IMR-90 (cell line): ENCODE data around the gene USP6NL. TPM values are rescaled to one million over a fixed set of nuclear protein-coding genes. Genes with fewer than 3 reads are reported as not detected.

Source experiments
- ATAC-seq: fragments of 200-7000 bp; cut with Tn5 transposase; 2 replicates; pipeline ENCODE4 v1.9.1; 2020; ENCODE audit warnings: low read depth, mild to moderate bottlenecking, moderate library complexity
- BruUV-seq: library from RNA; stranded (reverse); fragments of 400-500 nt; replicated peaks from 2 replicates; lab custom pipeline; 2021; lab: Mats Ljungman, UMichigan
- CTCF ChIA-PET: fragments of 300-600 bp; formaldehyde crosslinking; extraction: SDS; loops from one replicate; lab custom pipeline; 2021; ENCODE audit warnings: antibody characterized with exemption; lab: Yijun Ruan, JAX
- POLR2A ChIA-PET: fragments of 300-600 bp; sonication (Branson Sonifier 250); formaldehyde crosslinking; loops from one replicate; lab custom pipeline; 2022; ENCODE audit warnings: antibody characterized with exemption; ENCODE audit not compliant: unreplicated experiment; lab: Charles Lee
- DNase-seq: peaks from one replicate; pipeline ENCODE4 v3.0.0; 2013
- H2AFZ ChIP-seq: replicated peaks from 2 replicates; pipeline ENCODE3; 2013; ENCODE audit warnings: low read length, mild to moderate bottlenecking; ENCODE audit not compliant: poor library complexity
- H2AK5ac ChIP-seq: 2 replicates; pipeline ENCODE4 v1.6.1; 2013; ENCODE audit warnings: low read depth, low read length, inconsistent platforms
- H2AK9ac ChIP-seq: replicated peaks from 2 replicates; pipeline ENCODE3; 2013; ENCODE audit warnings: mild to moderate bottlenecking, low read depth, low read length, moderate library complexity; ENCODE audit not compliant: poor library complexity
- H2BK120ac ChIP-seq: 2 replicates; pipeline ENCODE4 v1.6.1; 2013; ENCODE audit warnings: low read depth, low read length, inconsistent platforms
- H2BK15ac ChIP-seq: 3 replicates; pipeline ENCODE4 v1.6.1; 2013; ENCODE audit warnings: low read depth, low read length, inconsistent platforms
- H2BK20ac ChIP-seq: 2 replicates; pipeline ENCODE4 v1.6.1; 2013; ENCODE audit warnings: low read depth, mild to moderate bottlenecking, inconsistent platforms, low read length, moderate library complexity
- H2BK5ac ChIP-seq: 2 replicates; pipeline ENCODE4 v1.6.1; 2013; ENCODE audit warnings: mild to moderate bottlenecking, low read depth, low read length, inconsistent platforms; ENCODE audit not compliant: poor library complexity, severe bottlenecking
- H3K14ac ChIP-seq: replicated peaks from 2 replicates; pipeline ENCODE4 v1.6.1; 2013; ENCODE audit warnings: low read depth, low read length, inconsistent platforms
- H3K18ac ChIP-seq: 2 replicates; pipeline ENCODE4 v1.6.1; 2013; ENCODE audit warnings: low read depth, low read length, control low read depth
- H3K23ac ChIP-seq: 2 replicates; pipeline ENCODE4 v1.6.1; 2013; ENCODE audit warnings: low read depth, low read length, inconsistent platforms
- H3K27ac ChIP-seq: 2 replicates; pipeline ENCODE4 v1.5.1; 2013; ENCODE audit warnings: mild to moderate bottlenecking, control low read depth, low read length; ENCODE audit not compliant: insufficient read depth
- H3K27me3 ChIP-seq: 2 replicates; pipeline ENCODE4 v1.6.1; 2013; ENCODE audit warnings: low read length; ENCODE audit not compliant: control insufficient read depth, insufficient read depth
- H3K36me3 ChIP-seq: 2 replicates; pipeline ENCODE4 v1.6.1; 2013; ENCODE audit warnings: low read length, mixed read lengths; ENCODE audit not compliant: control insufficient read depth, insufficient read depth
- H3K4ac ChIP-seq: 2 replicates; pipeline ENCODE4 v1.6.1; 2013; ENCODE audit warnings: low read depth, low read length, inconsistent platforms
- H3K4me1 ChIP-seq: 2 replicates; pipeline ENCODE4 v1.6.1; 2013; ENCODE audit warnings: low read length, mixed read lengths; ENCODE audit not compliant: control insufficient read depth, insufficient read depth
- H3K4me2 ChIP-seq: 2 replicates; pipeline ENCODE4 v1.6.1; 2013; ENCODE audit warnings: low read depth, mild to moderate bottlenecking, control low read depth, low read length, moderate library complexity
- H3K4me3 ChIP-seq: 2 replicates; pipeline ENCODE4 v1.5.1; 2013; ENCODE audit warnings: low read depth, mild to moderate bottlenecking, control low read depth, low read length, moderate library complexity; ENCODE audit not compliant: insufficient read depth
- H3K56ac ChIP-seq: 2 replicates; pipeline ENCODE4 v1.6.1; 2013; ENCODE audit warnings: low read length, inconsistent platforms; ENCODE audit not compliant: insufficient read depth; ENCODE audit errors: extremely low read depth
- H3K79me1 ChIP-seq, 2 experiments: 2 replicates each; pipeline ENCODE4 v1.6.1; 2013; ENCODE audit warnings: low read length in 2 of 2, inconsistent platforms in 1 of 2, low read depth in 1 of 2
- H3K9ac ChIP-seq: 2 replicates; pipeline ENCODE4 v1.6.1; 2013; ENCODE audit warnings: low read depth, low read length, control low read depth
- H3K9me1 ChIP-seq: 2 replicates; pipeline ENCODE4 v1.6.1; 2013; ENCODE audit warnings: low read length, inconsistent platforms; ENCODE audit not compliant: insufficient read depth
- H3K9me3 ChIP-seq: 2 replicates; pipeline ENCODE4 v1.6.1; 2013; ENCODE audit warnings: low read length; ENCODE audit not compliant: control insufficient read depth, insufficient read depth
- H4K20me1 ChIP-seq: 2 replicates; pipeline ENCODE4 v1.6.1; 2013; ENCODE audit warnings: low read length, inconsistent platforms; ENCODE audit not compliant: insufficient read depth
- H4K5ac ChIP-seq: 2 replicates; pipeline ENCODE4 v1.6.1; 2013; ENCODE audit warnings: mild to moderate bottlenecking, low read depth, low read length, control low read depth
- H4K8ac ChIP-seq, 2 experiments: 2 replicates each; pipeline ENCODE4 v1.6.1; 2013; ENCODE audit warnings: low read depth in 2 of 2, low read length in 2 of 2, control low read depth in 1 of 2, inconsistent platforms in 1 of 2
- H4K91ac ChIP-seq: 2 replicates; pipeline ENCODE4 v1.6.1; 2013; ENCODE audit warnings: low read depth, low read length, inconsistent platforms; ENCODE audit not compliant: insufficient read depth
- BHLHE40 ChIP-seq: fragments of 150-350 bp; IDR thresholded peaks from 2 replicates; pipeline ENCODE4 v1.6.1; 2016; ENCODE audit warnings: mild to moderate bottlenecking, low read depth, low read length
- CEBPB ChIP-seq: IDR thresholded peaks from 2 replicates; pipeline ENCODE4 v1.6.1; 2012; ENCODE audit warnings: low read depth, low read length, improper control_type of control experiment
- CHD1 ChIP-seq: IDR thresholded peaks from 2 replicates; pipeline ENCODE4 v1.6.1; 2012; ENCODE audit warnings: low read depth, low read length, improper control_type of control experiment
- CTCF ChIP-seq: conservative IDR thresholded peaks from 2 replicates; pipeline ENCODE4 v1.5.1; 2012; ENCODE audit warnings: mild to moderate bottlenecking, low read depth, low read length, improper control_type of control experiment
- FOS ChIP-seq: fragments of 150-350 bp; IDR thresholded peaks from 2 replicates; pipeline ENCODE4 v1.6.1; 2016; ENCODE audit warnings: low read depth, low read length
- MAZ ChIP-seq: IDR thresholded peaks from 2 replicates; pipeline ENCODE4 v1.6.1; 2012; ENCODE audit warnings: low read depth, mild to moderate bottlenecking, low read length, improper control_type of control experiment, moderate library complexity, borderline replicate concordance
- NFE2L2 ChIP-seq: fragments of 150-350 bp; IDR thresholded peaks from 2 replicates; pipeline ENCODE4 v1.6.1; 2016; ENCODE audit warnings: low read depth, mild to moderate bottlenecking, low read length
- POLR2A ChIP-seq: IDR thresholded peaks from 2 replicates; pipeline ENCODE4 v1.6.1; 2012; ENCODE audit warnings: mild to moderate bottlenecking, low read depth, low read length
- RAD21 ChIP-seq: IDR thresholded peaks from 2 replicates; pipeline ENCODE4 v1.6.1; 2012; ENCODE audit warnings: low read length, improper control_type of control experiment
- RFX5 ChIP-seq: IDR thresholded peaks from 2 replicates; pipeline ENCODE4 v1.8.0; 2012; ENCODE audit warnings: low read depth, mild to moderate bottlenecking, low read length, moderate library complexity
- SMC3 ChIP-seq: fragments of 150-350 bp; IDR thresholded peaks from 2 replicates; pipeline ENCODE4 v1.6.1; 2016; ENCODE audit warnings: low read depth, mild to moderate bottlenecking, antibody characterized with exemption, low read length, moderate library complexity
- USF2 ChIP-seq: fragments of 150-350 bp; IDR thresholded peaks from 2 replicates; pipeline ENCODE4 v1.6.1; 2017; ENCODE audit warnings: mild to moderate bottlenecking, antibody characterized with exemption, low read length, low read depth
- dilution Hi-C: fragments of 300-500 bp; cut with HindIII; formaldehyde crosslinking; loops from one replicate; pipeline ENCODE4 v1.14.3; 2018; ENCODE audit warnings: low sequenced_read_pairs; ENCODE audit not compliant: unreplicated experiment
- in situ Hi-C: fragments of 300-500 bp; cut with MboI; formaldehyde crosslinking; loops from 3 replicates; pipeline ENCODE4 v1.14.3; 2019; ENCODE audit warnings: low sequenced_read_pairs, inconsistent platforms, mixed read lengths
- intact Hi-C: fragments of 100-400 bp; cut with micrococcal nuclease; formaldehyde crosslinking; loops from 2 replicates; pipeline ENCODE4 v1.10.0; 2022
- polyA plus RNA-seq, 3 experiments: library from polyadenylated mRNA; depleted of rRNA; stranded (reverse); fragments of >200 nt; gene quantifications; 2 replicates each; pipeline ENCODE4 v1.2.3, GENCODE V29; 2012; ENCODE audit warnings: low replicate concordance in 1 of 3
- total RNA-seq: library from RNA; depleted of rRNA; stranded (reverse); fragments of >200 nt; gene quantifications from 2 replicates; pipeline ENCODE4 v1.2.3, GENCODE V29; 2012

USP6NL gene
- total and polyA plus RNA-seq, 2 of the 4 experiments (the other 2 are of a cell fraction) = 7.8 to 9.1 TPM

DNA sequence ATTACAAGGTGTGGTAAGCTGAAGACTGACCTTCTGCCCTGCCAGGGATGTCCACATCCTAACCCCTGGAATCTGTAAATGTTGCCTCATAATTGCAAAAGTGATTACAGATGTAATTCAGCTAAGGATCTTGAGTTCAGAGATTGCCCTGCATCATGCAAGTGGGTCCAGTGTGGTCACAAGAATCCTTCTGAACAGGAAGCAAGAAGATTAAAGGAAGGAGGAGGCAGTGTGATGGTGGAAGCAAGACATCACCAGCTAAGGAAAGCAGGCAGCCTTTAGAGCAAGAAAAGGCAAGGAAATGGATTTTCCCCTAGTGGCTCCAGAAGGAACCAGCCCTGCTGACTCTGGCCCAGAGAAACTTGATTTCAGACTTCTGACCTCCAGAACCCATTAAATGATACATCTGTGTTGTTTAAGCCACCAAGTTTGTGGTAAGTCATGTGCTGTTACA lies 78.1 kb downstream of the USP6NL start:
- peaks cover 7% of the 10 kb centered on the region for H3K9me1 ChIP-seq
- peak; percentile 70 for ATAC-seq
- H2AFZ ChIP-seq = peak overlapping the region; percentile 37
- peak; percentile 33 for DNase-seq
- H3K9ac ChIP-seq = no peak overlapping the region
- H3K4me2 ChIP-seq = peak overlapping the region; percentile 52
- peaks cover 15 to 21% of the 10 kb centered on the region in 2 experiments for H3K79me1 ChIP-seq
- no peak overlapping the region; a peak in 1 of 4 replicates for H4K8ac ChIP-seq
- H4K20me1 ChIP-seq = no peaks in the 10 kb centered on the region; the same call in 1 of the 2 replicates
- CTCF ChIA-PET = interaction anchor here (0.6 to 1.1 kb wide), 3 partner anchors 10 to 19 kb away, joined by 3 to 4 read pairs (median 3); no protein-coding TSS in a partner anchor
- POLR2A ChIA-PET = no interaction called here
- H2BK5ac ChIP-seq = no peak overlapping the region
- no peak overlapping the region for H3K23ac ChIP-seq
- TF ChIP-seq RFX5 (no peak), POLR2A (no peak), NFE2L2 (no peak), BHLHE40 (no peak), CEBPB (peak; percentile 61), CTCF (0 out of 2 replicates have a peak, but pooled peaks have one; percentile 18), SMC3 (no peak), MAZ (no peak), USF2 (no peak), FOS (no peak), RAD21 (no peak), CHD1 (no peak)
- BruUV-seq = no TSS peak
- no peak overlapping the region for H4K91ac ChIP-seq
- no peak overlapping the region for H3K4me3 ChIP-seq
- H3K4ac ChIP-seq = no peak overlapping the region
- H3K9me3 ChIP-seq = no peaks in the 10 kb centered on the region
- H3K4me1 ChIP-seq = peaks cover 13% of the 10 kb centered on the region
- no peak overlapping the region for H2BK20ac ChIP-seq
- no peak overlapping the region for H3K56ac ChIP-seq
- dilution Hi-C loops (no loop called here), intact Hi-C loops (no loop called here), in situ Hi-C loops (no loop called here)
- H3K14ac ChIP-seq = no peak overlapping the region
- no peak overlapping the region for H2BK120ac ChIP-seq
- H3K27ac ChIP-seq = no peak overlapping the region
- no peak overlapping the region; the same call in 1 of the 2 replicates for H2AK5ac ChIP-seq
- H4K5ac ChIP-seq = no peak overlapping the region
- H2AK9ac ChIP-seq = peak overlapping the region; percentile 10
- H3K18ac ChIP-seq = no peak overlapping the region
- H2BK15ac ChIP-seq = no peak overlapping the region
- H3K36me3 ChIP-seq = no peaks in the 10 kb centered on the region
- no peaks in the 10 kb centered on the region for H3K27me3 ChIP-seq
